ENCODE results near the gene HLA-DPB1.

The HLA-DPB1 gene

DNA sequence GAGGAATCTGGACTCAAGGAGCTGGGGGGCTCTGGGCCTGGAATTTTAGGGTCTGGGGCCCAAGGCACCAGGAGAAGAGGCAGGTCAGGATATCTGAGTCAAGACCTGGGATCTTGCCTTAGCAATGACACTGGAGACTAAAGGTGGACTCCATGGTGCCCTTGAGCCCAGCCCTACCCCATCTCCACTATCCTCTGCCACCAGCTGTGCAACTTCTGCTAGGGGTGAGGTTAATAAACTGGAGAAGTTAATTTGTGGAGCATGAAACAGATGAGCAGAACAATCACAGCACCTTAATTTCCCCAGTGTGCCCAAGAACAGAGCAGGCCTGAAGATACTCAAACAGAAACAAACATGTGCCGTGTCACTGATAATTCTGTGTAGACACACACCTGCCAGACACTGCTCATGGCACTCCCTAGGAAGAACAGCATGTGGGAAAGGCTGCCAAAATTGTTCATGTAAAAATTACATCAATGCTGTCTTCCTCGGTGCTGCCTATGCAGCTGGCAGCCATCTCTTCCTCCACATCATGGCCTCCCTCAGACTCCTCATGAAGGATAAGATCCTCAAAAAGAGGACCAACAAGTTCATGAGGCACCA is 3.2 kb downstream of the HLA-DPB1 start:
- TF ChIP-seq, protein P1, sequence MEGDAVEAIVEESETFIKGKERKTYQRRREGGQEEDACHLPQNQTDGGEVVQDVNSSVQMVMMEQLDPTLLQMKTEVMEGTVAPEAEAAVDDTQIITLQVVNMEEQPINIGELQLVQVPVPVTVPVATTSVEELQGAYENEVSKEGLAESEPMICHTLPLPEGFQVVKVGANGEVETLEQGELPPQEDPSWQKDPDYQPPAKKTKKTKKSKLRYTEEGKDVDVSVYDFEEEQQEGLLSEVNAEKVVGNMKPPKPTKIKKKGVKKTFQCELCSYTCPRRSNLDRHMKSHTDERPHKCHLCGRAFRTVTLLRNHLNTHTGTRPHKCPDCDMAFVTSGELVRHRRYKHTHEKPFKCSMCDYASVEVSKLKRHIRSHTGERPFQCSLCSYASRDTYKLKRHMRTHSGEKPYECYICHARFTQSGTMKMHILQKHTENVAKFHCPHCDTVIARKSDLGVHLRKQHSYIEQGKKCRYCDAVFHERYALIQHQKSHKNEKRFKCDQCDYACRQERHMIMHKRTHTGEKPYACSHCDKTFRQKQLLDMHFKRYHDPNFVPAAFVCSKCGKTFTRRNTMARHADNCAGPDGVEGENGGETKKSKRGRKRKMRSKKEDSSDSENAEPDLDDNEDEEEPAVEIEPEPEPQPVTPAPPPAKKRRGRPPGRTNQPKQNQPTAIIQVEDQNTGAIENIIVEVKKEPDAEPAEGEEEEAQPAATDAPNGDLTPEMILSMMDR (IDR thresholded peaks at IDR 0.05), result no peak
- intact Hi-C loops (cut with DNase I; ENCODE audit: low total_unique reads), result loop anchor here (10.0 kb wide), 1 partner anchor 54 kb away; no protein-coding TSS in a partner anchor
- H3K27ac ChIP-seq, result no peak overlapping the region
- no peaks in the 10 kb centered on the region for H3K9me3 ChIP-seq
- H3K27me3 ChIP-seq, result peaks cover 0 to 11% of the 10 kb centered on the region in 2 donors
- no peak for DNase-seq
- H3K4me1 ChIP-seq, result peaks cover 0 to 21% (median 9%) of the 10 kb centered on the region in 4 donors
- H3K4me3 ChIP-seq, result no peak overlapping the region
- no peaks in the 10 kb centered on the region for H3K36me3 ChIP-seq

DNA sequence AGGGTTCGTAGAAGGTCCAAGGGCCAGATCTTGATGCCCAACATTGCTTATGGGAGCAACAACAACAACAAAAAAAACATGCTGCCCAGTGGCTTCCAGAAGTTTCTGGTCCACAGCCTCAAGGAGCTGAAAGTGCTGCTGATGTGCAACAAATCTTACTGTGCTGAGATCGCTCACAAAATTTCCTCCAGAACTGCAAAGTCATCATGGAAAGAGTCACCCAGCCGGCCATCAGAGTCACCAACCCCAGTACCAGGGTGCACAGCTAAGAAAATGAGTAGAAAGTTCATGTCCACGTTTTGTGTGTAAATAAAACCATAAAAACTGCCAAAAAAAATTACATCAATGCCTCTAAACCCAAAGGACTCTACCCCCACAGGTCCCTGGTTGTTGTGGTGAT is 3.8 kb downstream of the HLA-DPB1 start:
- peaks cover 0 to 11% of the 10 kb centered on the region in 2 donors for H3K27me3 ChIP-seq
- intact Hi-C loops (cut with DNase I; ENCODE audit: low total_unique reads), result loop anchor here (10.0 kb wide), 1 partner anchor 55 kb away; no protein-coding TSS in a partner anchor
- H3K9me3 ChIP-seq, result no peaks in the 10 kb centered on the region
- peak overlapping the region in 1 of 2 donors; percentile 76 for H3K27ac ChIP-seq
- peaks cover 0 to 21% (median 9%) of the 10 kb centered on the region in 4 donors for H3K4me1 ChIP-seq
- no peak for DNase-seq
- TF ChIP-seq, protein P1 (IDR thresholded peaks at IDR 0.05), result no peak
- H3K36me3 ChIP-seq, result no peaks in the 10 kb centered on the region
- peak overlapping the region in 1 of 2 donors; percentile 49 for H3K4me3 ChIP-seq

DNA sequence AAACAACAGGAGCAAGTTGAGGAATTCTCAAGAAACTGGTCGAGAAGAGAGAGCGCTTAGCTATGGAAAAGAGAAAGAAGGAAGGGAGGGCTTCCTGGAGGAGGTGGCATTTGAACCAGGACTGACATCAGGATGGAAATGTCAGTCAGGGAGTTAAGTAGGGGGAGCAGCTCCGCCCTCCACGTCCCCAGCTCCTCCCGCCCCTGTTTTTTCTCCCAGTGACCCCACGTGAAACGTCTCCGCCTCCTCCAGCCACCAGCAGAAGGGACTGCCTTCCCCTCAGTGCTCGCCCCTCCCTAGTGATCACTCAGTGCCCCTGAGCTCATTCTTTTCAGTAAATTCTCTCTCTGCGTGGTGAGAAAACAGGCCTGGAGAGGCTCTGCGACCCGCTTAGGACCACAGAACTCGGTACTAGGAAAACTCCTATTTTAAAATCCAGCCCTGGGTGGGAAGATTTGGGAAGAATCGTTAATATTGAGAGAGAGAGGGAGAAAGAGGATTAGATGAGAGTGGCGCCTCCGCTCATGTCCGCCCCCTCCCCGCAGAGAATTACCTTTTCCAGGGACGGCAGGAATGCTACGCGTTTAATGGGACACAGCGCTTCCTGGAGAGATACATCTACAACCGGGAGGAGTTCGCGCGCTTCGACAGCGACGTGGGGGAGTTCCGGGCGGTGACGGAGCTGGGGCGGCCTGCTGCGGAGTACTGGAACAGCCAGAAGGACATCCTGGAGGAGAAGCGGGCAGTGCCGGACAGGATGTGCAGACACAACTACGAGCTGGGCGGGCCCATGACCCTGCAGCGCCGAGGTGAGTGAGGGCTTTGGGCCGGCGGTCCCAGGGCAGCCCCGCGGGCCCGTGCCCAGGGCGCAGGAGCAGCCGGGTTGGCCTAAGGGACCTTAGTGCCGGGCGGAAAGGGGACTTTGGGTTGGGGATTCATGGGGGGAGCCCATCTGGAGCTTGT is 4.6 kb downstream of the HLA-DPB1 start:
- H3K36me3 ChIP-seq, result peaks cover 0 to 7% (median 5%) of the 10 kb centered on the region in 3 donors
- H3K27ac ChIP-seq, result peak overlapping the region; percentile 69 to 76
- H3K4me3 ChIP-seq, result peak overlapping the region; percentile 49 to 51
- intact Hi-C loops (cut with DNase I; ENCODE audit: low total_unique reads), result no loop called here
- peaks cover 0 to 21% (median 9%) of the 10 kb centered on the region in 4 donors for H3K4me1 ChIP-seq
- peak; percentile 75 to 86 for DNase-seq
- peaks cover 0 to 11% of the 10 kb centered on the region in 2 donors for H3K27me3 ChIP-seq
- H3K9me3 ChIP-seq, result no peaks in the 10 kb centered on the region
- TF ChIP-seq, protein P1 (IDR thresholded peaks at IDR 0.05), result no peak

DNA sequence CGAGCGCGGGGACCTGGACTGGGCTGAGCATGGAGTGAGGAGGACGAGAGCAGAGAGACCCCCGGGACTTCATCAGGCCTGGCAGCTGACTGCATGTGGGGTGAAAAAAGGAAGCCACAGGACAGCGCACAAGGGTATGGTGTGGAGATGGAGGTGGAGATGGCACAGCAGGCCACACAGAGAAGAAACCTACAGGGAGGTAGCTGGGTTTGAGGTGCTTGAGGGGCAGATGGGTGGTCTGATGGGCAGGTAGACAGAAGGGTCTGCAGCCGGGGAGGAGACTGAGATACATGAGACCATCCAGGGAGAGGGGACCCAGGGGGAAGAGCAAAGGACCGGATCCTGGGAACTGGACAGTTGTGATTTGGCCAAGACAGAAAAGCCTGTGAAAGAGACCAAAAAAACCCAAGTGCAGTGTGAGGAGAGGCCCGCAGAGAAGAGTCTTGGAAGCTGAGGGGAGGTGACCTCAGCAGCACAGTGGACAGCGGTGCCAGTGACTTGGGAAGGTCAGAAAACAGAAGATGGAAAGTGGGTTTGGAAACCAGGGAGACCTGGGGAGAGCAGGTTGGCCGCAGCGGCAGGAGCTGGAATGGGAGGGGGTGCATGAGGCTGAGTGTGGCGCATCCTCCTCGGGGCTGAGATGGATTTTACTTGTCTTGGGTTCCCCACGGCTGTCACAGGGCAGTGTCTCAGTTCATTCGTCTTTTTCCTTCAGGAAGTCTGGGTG is 5.5 kb downstream of the HLA-DPB1 start:
- no peak for DNase-seq
- intact Hi-C loops (cut with DNase I; ENCODE audit: low total_unique reads), result no loop called here
- Histone ChIP-seq H3K4me1 (peaks cover 0 to 21% (median 9%) of the 10 kb centered on the region in 4 donors), H3K36me3 (peaks cover 0 to 15% (median 9%) of the 10 kb centered on the region in 3 donors), H3K27ac (peak overlapping the region; percentile 69 to 76), H3K9me3 (no peaks in the 10 kb centered on the region), H3K4me3 (peak overlapping the region; percentile 49 to 51), H3K27me3 (peaks cover 0 to 6% of the 10 kb centered on the region in 2 donors)
- TF ChIP-seq, protein P1 (IDR thresholded peaks at IDR 0.05), result no peak

DNA sequence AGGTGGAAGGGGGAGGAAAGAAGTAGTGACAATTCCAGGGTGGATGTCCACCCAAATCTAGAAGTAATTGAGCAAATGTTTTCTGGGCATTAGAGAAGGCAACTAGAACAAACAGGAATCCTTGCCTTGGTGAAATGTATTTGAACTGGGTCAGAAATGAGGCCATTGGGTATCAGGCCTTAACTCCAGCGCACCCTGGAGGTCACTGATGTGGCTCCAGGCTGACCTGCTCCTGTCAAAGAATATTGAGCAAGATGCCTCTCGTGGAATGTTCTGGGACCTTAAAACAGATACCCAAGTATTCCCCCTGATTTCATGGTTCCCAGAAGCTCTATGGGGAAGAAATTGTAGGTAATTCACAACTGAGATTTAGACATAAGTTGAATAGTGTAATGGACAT is 6.9 kb downstream of the HLA-DPB1 start:
- Histone ChIP-seq H3K27ac (no peak overlapping the region), H3K4me1 (peaks cover 0 to 21% (median 9%) of the 10 kb centered on the region in 4 donors), H3K27me3 (peaks cover 0 to 1% of the 10 kb centered on the region in 2 donors), H3K4me3 (no peak overlapping the region), H3K36me3 (peaks cover 0 to 25% (median 15%) of the 10 kb centered on the region in 3 donors), H3K9me3 (no peaks in the 10 kb centered on the region)
- TF ChIP-seq, protein P1 (IDR thresholded peaks at IDR 0.05), result no peak
- DNase-seq, result peak in 1 of 2 donors; percentile 52
- intact Hi-C loops (cut with DNase I; ENCODE audit: low total_unique reads), result no loop called here
